Bronchial smooth muscle cell (primary cell): ENCODE measurements around the gene TRH. TPM values are rescaled to one million over a fixed set of nuclear protein-coding genes. Genes with fewer than 3 reads are reported as not detected.

Experiments
- total RNA-seq: library from RNA; depleted of rRNA; stranded (reverse); fragments of >200 nt; gene quantifications from 2 replicates; pipeline ENCODE4 v1.2.1, GENCODE V29; 2014

The TRH gene
- total RNA-seq = not detected in 2 replicates

GRCh38 chr3:129974564-129974832 is at the start of gene TRH:
TRH (plus strand) TSS chr3:129974720; CDS start chr3:129975817, 1,097 bp downstream.

Other genes starting within 250 kb of the TRH start
- 11.2 and 11.8 TPM in 2 replicates for gene TMCC1, start 81.0 kb upstream of the TRH start, total RNA-seq
- gene ALG1L2, start 107.1 kb downstream of the TRH start, total RNA-seq = not detected in 2 replicates